Activated CD8-positive, alpha-beta memory T cell treated with anti-CD3 and anti-CD28 coated beads for 4 hours (primary cell): Measurements from ENCODE around the gene CCNL1.

Source experiments
- DNase-seq, 2 donors: peaks; one replicate each; pipeline ENCODE4 v3.0.0-alpha.2; 2020; ENCODE audit warnings: low read depth in 2 of 2

CCNL1 gene

DNA sequence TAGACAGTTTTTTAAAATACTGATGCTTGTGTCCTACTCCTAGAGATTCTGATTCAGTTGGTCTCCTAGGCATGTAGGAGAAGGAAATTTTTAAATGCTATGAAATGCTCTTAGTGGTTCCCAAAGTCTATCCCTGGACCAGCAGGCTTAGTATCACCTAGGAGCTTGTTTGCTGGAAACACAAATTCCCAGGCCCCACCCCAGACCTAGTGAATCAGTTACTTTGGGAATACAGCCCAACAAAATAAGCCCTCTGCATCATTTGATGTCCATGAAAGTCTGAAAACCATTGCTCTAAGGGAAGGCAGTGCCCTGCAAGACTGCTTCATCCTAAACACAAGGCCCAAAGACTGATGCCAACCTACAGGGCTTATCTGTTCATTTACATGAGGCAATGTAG lies 36.3 kb downstream of the CCNL1 start:
- DNase-seq, result no peak

DNA sequence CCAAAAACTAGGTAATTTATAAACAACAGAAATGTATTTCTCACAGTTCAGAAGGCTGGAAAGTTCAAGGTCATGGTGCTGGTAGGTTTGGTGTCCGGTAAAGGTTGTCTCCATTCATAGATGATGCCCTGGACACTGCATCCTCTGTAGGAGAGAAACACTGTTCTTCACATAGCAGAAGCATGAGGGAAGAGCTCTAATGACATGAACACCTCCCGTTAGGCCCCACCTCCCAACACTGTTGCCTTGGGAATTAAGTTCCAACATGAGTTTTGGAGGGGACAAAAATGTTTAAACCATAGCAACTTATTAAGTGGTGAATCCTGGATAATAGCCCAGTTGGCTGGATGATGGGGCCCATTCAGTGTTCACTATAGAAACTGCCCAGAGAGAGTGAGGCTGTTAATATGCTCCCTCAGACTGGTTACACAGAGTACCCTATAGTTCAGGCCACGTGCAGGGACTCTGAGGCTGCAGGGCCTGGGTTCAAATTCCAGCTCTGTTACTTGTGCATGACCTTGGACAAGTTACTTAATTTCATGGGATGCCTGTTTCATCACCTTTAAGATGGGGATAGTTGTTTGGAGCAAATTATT lies 37.0 kb downstream of the CCNL1 start:
- DNase-seq, result no peak

DNA sequence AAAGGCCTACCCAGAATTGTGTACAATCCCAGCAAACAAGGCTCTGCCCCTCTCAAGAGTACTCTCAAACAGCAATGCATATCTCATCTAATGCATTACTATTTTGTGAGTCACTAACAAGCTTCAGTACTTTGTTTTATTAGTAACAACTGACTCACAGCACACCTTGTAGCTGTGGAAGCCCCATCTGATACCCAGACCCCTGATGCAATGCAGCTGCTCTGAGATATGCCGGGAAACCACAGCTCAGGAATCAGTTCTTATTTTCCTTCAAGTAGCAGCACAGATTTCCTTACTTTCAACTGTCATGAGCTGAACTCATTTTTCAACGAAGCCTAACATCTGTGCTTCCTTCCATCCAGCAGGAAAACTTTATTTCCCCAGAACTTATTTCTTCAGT lies 37.8 kb downstream of the CCNL1 start:
- no peak for DNase-seq

- no peak for DNase-seq
Measured at GRCh38 chr3:157121522-157121921, 38.4 kb downstream of the CCNL1 start.

DNA sequence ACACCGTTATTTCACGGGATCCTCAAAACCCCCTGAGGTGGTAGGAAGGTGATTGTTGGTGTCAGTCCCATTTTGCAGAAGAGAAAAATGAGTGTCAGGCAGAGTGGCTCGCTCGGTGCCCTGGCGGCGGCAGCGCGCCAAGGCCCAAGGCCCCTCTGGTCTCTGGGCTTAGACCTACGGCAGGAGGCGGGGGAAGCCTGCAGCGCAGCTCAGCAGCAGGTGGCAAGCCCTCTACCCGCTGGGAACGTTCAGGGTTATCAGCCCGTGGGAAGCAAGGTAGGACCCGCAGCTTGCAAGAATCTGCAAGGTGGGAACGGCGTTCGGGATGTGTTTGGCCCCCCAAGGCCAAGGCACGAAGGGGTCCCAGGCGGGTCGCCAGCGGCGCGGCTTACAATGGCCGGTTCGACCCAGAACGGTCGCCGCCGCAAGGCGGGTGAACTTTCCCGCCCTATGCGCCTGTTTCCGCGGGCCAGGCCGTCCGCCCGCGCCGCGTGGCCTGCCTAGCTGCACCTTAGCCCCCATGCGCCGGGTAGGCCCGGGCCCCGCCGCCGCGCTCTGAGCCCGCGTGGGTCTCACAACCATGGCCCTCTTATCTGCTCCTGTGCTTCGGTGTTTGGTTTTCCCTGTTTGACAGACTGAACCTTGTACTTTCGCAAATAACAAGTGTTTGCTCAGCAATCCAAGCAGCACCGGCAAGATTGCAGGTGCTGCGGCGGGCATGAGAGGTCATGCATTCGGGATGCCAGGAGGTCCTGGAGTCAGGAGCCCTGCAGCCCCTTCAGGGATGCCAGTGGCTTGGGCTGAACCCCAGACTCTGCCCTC lies 39.7 kb downstream of the CCNL1 start:
- no peak for DNase-seq

- no peak for DNase-seq
Measured at GRCh38 chr3:157119369-157119951, 40.5 kb downstream of the CCNL1 start.

- no peak for DNase-seq
Measured at GRCh38 chr3:157117875-157118654, 41.9 kb downstream of the CCNL1 start.

GRCh38 chr3:157117206-157117605 lies 42.7 kb downstream of the CCNL1 start:
- DNase-seq, result no peak

DNA sequence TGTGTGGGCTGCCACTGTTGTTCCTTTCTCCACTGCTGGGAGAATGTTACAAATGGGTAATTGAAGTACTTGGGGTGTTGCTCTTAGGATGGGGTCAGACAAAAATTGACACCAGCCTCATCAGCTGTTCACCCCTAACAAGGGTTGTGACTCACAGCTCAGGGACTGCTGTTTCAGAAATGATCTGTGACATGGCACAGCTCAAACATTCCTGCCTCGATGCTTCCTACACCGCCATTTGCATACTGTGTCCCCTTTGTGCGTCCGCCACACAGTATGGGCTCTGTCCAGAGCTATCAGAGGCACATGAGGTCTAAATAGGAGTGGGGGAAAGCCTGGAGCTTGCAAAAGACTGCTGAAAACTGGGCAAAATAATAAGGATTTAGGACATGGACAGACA lies 43.9 kb downstream of the CCNL1 start:
- no peak for DNase-seq

- no peak for DNase-seq
Measured at GRCh38 chr3:157115069-157116006, 44.6 kb downstream of the CCNL1 start.

- no peak for DNase-seq
Measured at GRCh38 chr3:157113832-157114505, 46.0 kb downstream of the CCNL1 start.

DNA sequence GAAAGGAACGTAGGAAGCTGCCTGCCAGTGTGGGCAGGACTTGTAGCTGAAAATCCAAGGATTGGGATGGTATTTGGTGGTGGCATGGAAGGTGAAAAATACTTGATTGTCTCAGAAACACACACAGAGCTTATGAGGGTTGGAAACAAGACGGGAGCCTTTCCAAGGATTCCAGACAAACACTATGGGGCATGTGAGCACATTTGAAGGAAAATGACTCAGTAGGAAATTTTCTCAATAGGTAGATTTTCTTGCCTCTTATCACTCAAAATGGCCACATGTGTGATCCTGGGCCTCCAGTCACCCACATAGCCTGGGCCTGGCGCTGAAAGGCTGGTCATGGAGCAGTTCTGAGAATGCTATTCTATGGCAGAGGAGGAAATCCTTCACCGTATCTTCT lies 47.4 kb downstream of the CCNL1 start:
- no peak for DNase-seq

GRCh38 chr3:157111518-157111917 lies 48.4 kb downstream of the CCNL1 start:
- no peak for DNase-seq

DNA sequence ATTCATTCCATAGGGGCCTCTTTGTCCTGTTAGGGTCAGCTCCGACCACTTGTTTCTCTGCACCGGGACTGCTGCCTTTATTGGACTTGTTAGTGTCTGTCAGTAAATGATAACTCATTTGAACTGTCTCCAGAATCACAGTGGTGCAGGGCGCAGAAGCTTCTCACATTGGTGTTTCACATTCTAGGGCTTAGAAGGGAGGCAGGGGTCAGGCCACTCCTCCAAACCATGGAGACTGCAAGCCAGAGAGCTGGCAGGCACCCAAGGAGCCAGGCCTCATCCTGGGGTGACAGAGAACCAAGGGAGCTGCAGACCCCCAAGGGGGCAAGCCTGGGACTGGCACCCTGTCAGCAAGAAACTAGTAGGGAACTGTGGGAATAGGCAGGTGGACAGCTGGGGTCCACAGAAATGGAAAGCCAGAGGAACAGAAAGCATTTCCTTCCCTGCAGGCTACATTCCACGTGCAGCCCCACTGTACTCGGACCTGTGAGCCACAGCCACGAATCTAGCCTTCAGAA lies 49.1 kb downstream of the CCNL1 start:
- no peak for DNase-seq

DNA sequence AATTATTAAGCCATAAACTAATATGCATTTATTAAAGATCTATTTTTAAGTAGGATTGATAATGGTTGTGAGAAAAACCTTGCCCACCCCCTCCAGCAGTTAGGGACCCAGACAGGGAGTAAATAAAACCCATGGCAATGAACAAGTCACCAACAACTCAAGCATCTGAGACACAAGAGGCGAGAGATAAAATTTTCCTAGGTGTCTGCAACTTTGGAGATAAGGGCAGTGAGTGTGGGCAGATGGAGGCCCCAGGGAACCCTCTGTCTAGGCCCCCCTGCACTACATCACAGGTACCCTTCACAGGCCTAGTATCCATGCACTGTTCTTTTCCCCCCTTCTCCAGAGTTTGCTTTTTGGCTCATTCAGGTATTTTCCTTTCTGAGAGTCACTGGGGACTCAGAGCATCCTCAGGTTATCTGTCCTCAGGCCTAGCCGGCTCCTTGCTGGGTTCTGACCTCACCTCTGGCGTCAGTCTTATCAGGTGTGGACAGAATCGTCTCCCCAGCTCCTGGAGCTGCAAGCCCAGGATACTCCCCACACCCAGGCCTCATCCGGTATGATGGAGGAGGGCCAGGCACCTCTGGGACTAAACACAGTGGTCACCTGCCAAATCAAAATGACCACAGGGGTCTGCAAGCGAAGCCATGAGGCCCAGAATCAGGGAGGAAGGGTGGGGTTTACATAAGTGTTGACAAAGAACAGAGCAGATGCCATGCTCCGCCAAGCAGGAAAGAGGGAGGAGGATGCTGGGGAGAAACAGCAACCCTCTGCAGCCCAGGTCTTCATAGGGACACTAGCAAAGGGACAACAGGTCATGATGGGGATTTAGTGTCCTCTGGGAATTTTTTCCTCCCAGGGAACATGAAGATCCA lies 50.4 kb downstream of the CCNL1 start:
- no peak for DNase-seq

DNA sequence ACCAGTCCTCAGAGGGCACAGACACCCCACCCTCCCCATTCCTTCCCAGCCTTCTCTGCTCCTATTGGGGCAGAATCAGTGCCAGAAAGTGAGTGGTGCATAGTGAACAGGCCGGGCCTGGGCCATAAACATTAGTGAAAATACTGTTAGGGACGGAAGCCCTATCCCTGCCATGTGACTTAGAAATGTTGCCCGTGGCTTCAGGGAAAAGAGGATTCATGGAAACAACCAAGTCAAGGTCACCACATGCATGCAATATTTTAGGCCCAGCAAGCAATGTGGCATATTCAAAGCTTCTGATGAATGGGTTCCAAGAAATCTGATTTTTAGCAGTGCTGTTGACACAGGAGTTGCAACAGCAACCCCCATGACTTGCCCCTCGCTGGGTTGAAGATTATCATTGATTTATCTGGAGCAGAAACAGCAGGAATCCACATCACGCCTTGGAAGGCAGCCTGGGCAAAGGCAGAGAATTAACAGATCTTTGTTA lies 52.3 kb downstream of the CCNL1 start:
- no peak for DNase-seq

- DNase-seq, result no peak
Measured at GRCh38 chr3:157107037-157107436, 52.9 kb downstream of the CCNL1 start.

DNA sequence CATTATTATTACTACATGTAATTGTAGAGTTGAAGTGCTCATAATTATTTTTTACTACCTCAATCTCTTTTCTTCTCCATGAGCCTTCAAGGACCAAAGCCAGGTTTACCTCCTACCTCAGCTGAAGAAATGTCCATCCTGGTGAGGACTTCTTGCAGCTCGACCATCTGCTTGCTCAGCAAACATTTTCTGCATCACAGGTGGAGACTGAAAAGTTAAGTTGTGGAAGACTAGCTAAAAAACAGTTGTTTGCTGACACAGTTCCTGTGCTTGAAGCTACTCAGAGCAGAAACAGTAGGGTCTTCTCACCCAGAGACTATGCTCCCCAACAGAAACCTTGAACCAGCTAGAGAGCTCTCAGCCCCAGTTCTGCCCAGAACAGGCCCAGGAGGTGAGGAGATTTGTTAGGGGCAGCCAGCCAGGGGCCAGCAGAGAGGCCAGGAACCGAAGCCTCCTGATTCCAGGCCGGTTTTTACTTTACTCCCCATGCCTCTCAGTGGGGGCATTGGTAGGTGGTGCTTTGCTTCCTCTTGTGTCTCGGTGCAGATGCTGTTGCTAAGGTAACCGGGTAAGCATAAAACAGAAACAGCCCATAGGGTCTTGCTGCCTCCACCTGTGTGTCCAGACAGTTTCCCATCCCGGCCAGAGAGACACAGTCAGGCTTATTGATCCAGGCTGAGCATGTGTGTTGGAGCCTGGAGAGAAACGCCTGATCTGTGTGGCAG lies 54.9 kb downstream of the CCNL1 start:
- no peak for DNase-seq

DNA sequence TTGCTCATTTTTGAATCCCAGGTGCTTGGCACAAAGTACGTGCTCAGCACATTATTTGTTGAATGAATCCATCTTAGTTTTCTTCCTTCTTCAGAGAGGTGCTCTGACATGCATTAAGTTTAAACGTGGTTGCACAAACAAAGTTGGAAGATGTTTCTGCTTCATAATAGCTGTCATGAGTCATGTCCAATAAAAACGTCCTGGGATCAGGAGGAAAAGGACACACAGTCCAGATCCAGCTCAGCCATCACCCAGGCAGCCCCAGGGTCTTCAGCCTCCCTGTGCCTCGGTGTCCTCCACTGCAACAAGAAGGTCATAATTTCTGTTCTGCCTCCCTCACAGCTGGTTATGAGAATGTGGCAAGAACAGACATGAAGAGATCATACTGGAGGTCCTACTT lies 55.4 kb downstream of the CCNL1 start:
- no peak for DNase-seq
